Raji (cell line): ENCODE measurements around the gene PUS10.

Experiments used
- POLR2A ChIP-seq: IDR thresholded peaks from 2 replicates; pipeline ENCODE4 v1.6.1; 2011; ENCODE audit warnings: low read depth, low read length, control low read depth; ENCODE audit not compliant: insufficient read depth

The PUS10 gene

GRCh38 chr2:61017556-61018317, at the start of gene PUS10, which contains the start of gene PEX13:
Gene PUS10, minus strand, starts transcription at chr2:61018255. Its CDS starts 6,365 bp downstream, at chr2:61011890.
Gene PEX13, plus strand, starts transcription at chr2:61017720. Its CDS starts 40 bp downstream, at chr2:61017760.
- peak; percentile 65 for TF ChIP-seq POLR2A

DNA sequence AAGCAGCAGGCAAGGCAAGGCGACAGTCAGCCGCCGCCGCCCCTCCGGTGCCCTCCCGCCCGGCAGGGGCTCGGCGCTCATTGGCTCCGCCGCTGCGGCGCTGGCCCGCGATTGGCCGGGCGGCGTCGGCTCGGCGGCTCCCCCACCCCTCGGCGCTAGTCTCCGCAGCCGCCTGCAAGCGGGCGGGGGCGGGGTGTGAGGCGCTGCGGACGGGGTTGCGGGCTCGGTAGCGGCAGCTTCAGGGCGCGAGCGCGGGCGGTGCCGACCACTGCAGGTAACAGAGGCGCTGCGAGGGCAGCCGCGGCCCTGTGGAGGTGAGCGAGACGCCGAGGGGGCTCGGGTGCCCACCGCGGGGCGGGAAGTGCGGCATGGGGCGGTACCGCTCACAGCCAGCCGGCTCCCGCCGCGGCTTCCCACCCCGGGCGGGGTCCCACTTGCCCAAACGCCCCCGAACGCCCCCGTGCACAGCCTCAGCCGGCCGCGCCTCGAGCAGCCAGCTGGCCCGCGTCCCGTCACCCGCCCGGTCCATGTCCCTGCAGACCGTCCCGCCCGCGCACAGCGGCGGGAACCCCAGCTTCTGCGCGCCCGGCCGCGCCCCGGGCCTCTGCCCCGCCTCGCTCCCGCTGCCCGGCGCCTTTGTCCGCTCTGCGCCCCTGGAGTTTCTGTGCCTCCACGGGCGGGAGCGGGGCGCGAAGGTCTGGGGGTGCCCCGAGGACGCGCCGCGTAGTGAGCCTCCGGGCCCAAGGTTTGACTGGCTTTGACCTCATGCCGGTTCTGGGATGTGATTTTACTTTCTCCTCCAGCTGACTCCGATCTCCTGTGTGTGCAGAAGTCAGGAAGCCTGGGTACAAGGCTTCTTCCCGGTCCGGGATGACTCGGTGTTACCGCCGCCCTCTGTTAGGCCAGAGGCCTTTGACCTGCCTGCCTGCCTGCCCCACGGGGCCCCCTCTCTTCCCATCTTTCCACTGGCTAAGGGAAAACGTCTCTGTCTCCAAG, 48.0 kb upstream of the PUS10 start, which contains the start of gene SANBR:
Gene SANBR, plus strand, starts transcription at position 158 of the 996 bp plus-strand sequence. CDS start 4,480 bp downstream, outside the sequence.
- peak; percentile 63 for TF ChIP-seq POLR2A

DNA sequence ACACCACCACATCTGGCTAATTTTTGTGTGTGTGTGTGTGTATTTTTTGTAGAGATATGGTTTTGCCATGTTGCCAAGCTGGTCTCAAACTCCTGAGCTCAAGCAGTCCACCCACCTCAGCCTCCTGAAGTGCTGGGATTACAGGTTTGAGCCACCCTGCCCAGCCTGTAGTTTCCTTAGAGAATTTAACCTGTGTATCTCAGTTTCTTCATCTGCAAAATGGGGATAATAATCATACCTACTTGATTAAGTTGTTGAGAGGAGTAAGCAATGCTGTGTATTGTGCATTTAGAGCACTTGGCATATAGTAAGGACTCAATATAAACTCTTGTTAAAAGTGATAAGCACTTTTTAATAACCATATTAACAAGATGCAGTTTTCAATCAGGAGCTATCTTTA, 41.3 kb upstream of the PUS10 start:
- TF ChIP-seq POLR2A: no peak

GRCh38 chr2:61057562-61057961, 39.5 kb upstream of the PUS10 start:
- no peak for TF ChIP-seq POLR2A

DNA sequence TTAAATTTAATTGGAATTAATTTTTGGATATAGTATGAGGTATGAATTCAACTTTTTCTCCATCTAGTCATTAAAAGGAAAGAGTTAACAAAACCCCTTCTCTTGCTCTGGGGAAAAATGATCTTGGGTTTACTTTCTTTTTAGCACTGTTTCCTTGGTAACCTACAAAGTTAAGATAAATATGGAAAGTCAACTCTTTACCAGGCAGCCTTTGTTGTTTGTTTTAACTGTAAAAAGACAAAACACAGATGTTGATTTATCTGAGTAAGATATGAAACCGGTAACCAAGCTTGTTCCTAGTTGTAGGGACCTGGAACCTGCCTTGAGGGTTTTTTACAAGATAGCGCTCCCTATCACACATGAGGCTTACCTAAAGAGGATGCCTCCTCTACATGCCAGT, 37.5 kb upstream of the PUS10 start:
- no peak for TF ChIP-seq POLR2A

DNA sequence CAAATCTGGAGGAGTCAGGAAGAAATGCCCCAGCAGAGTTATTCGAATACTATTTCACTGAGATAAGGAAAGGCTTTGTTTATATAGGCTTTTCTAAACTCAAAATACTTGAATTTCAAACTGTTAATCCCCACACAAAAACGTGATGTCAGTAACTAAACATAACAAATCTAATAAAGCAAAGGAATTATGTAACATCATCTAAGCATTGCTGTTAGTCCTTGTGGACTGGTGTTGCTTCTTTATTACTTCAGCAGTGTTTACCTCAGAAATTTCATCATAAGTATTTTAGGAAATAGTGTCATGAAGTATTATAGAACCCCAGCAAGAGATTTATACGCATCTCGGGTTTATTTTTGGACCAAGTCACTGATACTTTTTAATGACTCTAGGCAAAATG, 27.9 kb upstream of the PUS10 start:
- TF ChIP-seq POLR2A: no peak

DNA sequence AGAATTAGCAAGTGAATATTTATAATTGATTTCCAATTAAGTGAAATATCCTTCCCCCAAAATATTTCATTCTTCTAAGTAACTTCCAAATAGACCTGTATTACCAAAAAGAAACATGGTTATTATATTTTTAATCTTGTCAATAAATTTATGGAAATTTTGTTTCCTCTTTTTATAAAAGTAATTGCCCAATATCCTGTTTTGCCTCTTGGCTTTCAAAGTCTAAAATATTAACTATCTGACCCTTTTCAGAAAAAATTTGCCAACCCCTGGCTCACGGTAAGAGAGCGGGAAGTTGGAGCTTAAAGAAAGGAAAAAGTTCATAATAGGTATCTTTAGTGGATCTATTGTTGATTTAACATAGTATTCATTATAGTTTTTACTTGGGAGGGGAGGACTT, 27.2 kb upstream of the PUS10 start:
- no peak for TF ChIP-seq POLR2A

DNA sequence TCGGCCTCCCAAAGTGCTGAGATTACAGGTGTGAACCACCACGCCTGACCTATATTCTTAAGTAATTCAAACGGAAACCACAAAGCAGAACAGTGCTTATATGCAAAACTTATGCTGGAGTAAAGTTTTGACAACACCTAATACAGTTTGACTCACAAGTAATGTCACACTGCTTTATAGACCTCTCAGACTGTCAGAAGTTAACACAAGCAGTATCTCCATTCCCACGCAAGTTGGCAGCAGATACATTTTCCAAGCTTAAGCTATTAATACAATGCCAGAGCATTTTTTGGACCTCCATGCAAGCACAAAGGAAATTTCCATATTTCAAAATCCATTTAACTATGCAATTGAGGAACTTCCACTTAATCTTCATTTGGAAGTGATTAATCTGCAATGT, 26.6 kb upstream of the PUS10 start:
- no peak for TF ChIP-seq POLR2A

DNA sequence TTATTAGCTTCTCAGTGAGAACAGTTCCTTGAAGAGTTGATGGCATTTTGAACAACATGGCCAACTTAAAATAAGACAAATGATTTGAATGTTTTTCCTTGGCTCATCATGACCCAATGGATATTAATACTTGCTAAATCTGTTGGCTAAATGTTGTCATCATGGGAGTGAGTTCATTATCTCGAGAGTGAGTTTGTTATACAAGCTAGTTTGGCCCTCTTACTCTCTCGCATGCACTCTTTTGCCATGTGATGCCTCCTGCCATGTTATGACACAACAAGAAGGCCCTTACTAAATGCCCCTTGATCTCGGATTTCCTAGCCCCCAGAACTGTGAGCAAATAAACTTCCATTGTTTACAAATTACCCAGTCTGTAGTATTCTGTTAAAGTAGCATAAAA, 24.8 kb upstream of the PUS10 start:
- no peak for TF ChIP-seq POLR2A

GRCh38 chr2:61029533-61029932, 11.5 kb upstream of the PUS10 start:
- TF ChIP-seq POLR2A: no peak

- no peak for TF ChIP-seq POLR2A
These were observed 5.6 kb upstream of the PUS10 start for GRCh38 chr2:61023670-61024069.

GRCh38 chr2:61021228-61021660, 3.2 kb upstream of the PUS10 start:
- no peak for TF ChIP-seq POLR2A

DNA sequence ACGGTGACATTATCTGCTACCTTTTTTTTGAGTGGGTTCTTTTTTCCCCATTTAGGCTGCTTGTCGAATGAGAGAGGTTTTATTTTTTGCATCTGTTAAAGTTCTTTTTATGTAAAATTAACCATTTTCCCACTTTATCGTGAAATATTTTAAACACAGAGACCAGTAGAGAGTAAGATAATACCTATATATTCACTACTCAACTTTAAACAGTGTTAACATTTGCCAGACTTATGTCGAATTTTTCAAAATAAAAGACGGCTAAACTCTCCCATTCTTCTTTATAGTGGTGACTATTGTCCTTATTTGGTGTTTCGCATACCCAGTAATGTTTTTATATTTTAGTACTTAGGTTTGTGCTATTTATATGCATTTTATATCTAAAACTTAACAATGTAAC, 743 bp upstream of the PUS10 start:
- no peak for TF ChIP-seq POLR2A

DNA sequence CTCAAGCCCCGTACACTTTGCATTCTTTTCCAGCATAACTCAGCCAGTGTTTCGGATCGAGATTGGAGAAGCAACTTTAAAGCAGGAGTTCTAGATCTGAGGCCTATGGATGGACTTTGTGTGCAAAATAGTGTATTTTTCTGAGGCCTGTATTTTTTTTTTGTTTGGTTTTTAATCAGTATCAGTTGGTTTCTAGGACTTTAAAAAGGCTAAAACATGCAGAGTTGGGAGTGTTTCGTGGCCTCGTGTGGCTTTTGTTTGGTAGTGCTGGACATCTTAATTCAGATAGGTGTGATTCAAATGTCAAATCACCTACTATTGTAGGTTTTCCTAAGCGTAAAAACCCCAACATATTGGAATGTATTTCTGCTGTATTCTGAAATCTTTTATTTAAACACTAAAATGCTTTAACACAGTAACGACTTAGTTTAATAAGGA, 282 bp upstream of the PUS10 start:
- TF ChIP-seq POLR2A: no peak

DNA sequence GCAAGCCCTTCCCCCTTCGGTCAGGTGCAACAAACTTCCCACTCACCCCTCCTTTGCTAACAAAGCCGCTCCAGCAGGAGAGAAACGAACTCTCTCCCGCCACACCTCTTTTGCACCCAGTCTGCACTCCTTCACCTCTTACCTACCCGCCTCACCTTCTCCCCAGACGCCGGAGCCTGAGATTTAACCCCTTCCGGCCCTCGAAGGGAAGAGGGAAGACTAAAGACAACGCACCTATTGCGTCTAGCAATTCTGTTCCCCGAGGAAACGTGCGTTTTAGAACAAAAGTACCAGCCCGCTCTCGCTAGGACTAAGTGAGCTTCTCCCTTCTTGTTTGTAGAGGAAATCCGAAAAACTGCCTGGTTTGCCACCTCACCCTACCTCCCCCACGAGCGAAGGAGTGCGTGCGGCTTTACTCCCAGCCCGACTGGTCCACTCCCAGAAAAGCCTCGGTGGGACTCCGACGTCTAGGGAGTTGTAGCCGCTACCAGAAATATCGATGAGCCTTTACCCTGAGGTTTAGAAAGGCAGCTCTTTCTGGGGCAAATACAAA, 976 bp downstream of the PUS10 start:
- peak; percentile 68 for TF ChIP-seq POLR2A
